ENCODE measurements around the gene SF3A2.

The SF3A2 gene

DNA sequence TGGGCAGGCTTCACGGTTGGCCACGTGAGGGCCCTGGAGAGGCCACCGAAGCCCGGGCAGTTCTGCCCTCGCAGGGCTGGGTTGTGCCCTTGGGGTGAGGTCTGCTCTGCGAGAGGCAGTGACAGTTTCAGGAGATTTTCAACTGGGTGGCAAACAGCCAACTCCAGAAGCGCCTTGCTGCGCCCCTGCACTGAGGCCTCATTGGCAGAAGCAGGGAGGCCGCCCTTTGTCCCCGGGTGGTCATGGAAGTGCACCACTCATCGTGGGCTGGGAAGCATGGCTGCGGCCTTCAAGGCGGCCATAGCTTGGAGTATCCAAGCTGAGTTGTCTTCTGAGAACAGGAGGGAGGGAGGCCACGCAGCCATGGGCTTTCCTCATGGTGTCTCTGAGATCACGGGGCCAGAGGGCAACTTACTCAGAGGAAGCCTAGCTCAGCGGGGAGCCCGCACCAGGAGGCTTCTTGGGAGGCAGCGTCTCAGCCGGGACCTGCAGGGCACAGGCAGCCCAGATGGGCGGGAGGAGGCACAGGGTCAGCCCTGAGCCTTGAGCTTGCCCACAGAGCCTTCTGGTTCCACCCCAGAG lies 15.3 kb upstream of the SF3A2 start:
- peak; percentile 25 for DNase-seq (ENCODE audit: low read depth)
- H3K4me3 ChIP-seq (ENCODE audit: low read depth, low read length), result no peak overlapping the region
- TF ChIP-seq MYC (IDR thresholded peaks at IDR 0.05; ENCODE audit: low read depth, low read length), result peak; percentile 7; the same call in 1 of the 2 replicates
- TF ChIP-seq, protein P1, sequence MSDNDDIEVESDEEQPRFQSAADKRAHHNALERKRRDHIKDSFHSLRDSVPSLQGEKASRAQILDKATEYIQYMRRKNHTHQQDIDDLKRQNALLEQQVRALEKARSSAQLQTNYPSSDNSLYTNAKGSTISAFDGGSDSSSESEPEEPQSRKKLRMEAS (IDR thresholded peaks at IDR 0.05; ENCODE audit: low read depth, low read length), result no peak

DNA sequence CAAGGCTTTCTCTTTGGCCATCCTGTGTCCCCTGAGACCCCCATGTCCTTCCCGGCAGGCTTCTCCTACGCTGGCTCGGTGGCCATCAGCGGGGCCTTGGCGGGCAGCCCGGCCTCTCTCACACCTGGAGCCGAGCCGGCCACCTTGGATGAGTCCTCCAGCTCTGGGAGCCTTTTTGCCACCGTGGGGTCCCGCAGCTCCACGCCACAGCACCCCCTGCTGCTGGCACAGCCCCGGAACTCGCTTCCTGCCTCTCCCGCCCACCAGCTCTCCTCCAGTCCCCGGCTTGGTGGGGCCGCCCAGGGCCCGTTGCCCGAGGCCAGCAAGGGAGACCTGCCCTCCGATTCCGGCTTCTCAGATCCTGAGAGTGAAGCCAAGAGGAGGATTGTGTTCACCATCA lies 14.7 kb upstream of the SF3A2 start:
- no peak overlapping the region for H3K4me3 ChIP-seq (ENCODE audit: low read depth, low read length)
- DNase-seq (ENCODE audit: low read depth), result no peak
- TF ChIP-seq POLR2A (IDR thresholded peaks at IDR 0.05; ENCODE audit: extremely low read depth, insufficient read length), result no peak
- TF ChIP-seq MYC (IDR thresholded peaks at IDR 0.05; ENCODE audit: low read depth, low read length), result no peak
- TF ChIP-seq, protein P1 (IDR thresholded peaks at IDR 0.05; ENCODE audit: low read depth, low read length), result no peak
- TF ChIP-seq, protein P2, sequence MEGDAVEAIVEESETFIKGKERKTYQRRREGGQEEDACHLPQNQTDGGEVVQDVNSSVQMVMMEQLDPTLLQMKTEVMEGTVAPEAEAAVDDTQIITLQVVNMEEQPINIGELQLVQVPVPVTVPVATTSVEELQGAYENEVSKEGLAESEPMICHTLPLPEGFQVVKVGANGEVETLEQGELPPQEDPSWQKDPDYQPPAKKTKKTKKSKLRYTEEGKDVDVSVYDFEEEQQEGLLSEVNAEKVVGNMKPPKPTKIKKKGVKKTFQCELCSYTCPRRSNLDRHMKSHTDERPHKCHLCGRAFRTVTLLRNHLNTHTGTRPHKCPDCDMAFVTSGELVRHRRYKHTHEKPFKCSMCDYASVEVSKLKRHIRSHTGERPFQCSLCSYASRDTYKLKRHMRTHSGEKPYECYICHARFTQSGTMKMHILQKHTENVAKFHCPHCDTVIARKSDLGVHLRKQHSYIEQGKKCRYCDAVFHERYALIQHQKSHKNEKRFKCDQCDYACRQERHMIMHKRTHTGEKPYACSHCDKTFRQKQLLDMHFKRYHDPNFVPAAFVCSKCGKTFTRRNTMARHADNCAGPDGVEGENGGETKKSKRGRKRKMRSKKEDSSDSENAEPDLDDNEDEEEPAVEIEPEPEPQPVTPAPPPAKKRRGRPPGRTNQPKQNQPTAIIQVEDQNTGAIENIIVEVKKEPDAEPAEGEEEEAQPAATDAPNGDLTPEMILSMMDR (IDR thresholded peaks at IDR 0.05; ENCODE audit: low read depth, low read length), result no peak

DNA sequence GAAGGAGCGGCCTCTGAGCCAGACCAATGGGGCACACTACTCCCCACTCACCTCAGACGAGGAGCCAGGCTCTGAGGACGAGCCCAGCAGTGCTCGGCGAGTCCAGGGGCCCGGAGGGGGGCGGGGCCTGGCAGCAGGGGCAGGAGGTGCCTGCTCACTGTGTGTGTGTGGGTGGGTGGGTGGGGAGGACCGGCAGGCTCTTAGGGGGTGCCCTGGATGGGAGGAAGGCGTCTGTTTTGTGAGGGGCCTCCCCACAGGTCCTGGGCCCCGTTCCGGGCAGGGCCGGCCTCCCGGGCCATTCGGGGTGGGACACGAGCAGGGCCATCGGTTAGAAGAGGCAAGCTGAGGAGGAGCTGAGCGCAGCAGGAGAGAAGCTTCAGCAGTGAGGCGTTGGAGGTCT lies 13.2 kb upstream of the SF3A2 start:
- TF ChIP-seq, protein P1 (IDR thresholded peaks at IDR 0.05; ENCODE audit: low read depth, low read length), result no peak
- TF ChIP-seq MYC (IDR thresholded peaks at IDR 0.05; ENCODE audit: low read depth, low read length), result no peak
- TF ChIP-seq, protein P2 (IDR thresholded peaks at IDR 0.05; ENCODE audit: low read depth, low read length), result no peak
- no peak for TF ChIP-seq POLR2A (IDR thresholded peaks at IDR 0.05; ENCODE audit: extremely low read depth, insufficient read length)
- DNase-seq (ENCODE audit: low read depth), result no peak
- no peak overlapping the region for H3K4me3 ChIP-seq (ENCODE audit: low read depth, low read length)

DNA sequence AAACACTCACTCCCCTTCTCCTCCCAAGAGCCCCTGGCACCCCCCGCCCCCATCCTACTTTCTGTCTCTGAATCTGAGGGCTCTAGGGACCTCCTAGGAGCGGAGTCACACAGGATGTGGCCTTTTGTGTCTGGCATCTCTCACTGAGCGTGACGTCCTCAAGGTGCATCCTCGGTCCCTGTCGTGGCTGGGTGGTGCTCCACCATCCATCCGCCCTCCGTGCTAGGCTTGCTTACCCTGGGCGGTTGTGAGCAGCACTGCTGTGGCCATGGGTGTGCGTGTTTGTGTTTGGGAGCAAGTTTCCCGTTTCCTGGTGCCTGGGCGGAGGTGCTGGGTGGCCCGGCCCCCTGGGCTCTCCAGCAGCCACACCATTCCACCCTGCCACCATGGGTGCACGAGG lies 12.7 kb upstream of the SF3A2 start:
- no peak for TF ChIP-seq POLR2A (IDR thresholded peaks at IDR 0.05; ENCODE audit: extremely low read depth, insufficient read length)
- TF ChIP-seq, protein P1 (IDR thresholded peaks at IDR 0.05; ENCODE audit: low read depth, low read length), result no peak
- TF ChIP-seq, protein P2 (IDR thresholded peaks at IDR 0.05; ENCODE audit: low read depth, low read length), result no peak
- no peak for TF ChIP-seq MYC (IDR thresholded peaks at IDR 0.05; ENCODE audit: low read depth, low read length)
- H3K4me3 ChIP-seq (ENCODE audit: low read depth, low read length), result no peak overlapping the region

DNA sequence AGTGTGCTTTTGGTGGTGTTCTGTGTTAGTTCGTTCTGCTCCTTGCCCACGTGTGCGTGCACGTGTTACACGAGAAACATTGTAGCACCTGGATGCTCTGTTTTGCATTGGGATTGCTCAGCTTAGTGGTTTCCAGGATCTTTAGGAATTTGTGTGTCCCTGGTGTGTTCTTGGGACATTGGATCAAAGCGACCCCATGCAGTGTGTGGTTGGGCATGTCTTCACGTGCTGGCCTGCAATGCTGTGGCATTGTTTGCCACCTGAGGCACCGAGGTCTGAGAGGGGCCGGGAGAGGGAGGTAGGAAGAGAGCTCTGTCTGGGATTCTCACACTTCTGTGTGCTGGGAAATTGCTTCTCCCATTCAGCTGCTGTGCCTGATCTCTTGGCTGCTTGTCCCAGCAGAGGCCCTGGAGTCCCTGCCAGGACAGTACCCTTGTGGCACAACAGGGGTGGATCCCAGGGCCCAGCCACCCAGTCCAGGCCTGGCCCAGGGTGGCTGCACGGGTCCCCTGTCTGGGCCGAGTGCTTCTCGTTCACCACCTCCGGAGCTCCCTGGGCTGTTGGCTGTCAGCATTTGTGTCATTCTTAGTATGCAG lies 11.8 kb upstream of the SF3A2 start:
- no peak for DNase-seq (ENCODE audit: low read depth)
- no peak overlapping the region for H3K4me3 ChIP-seq (ENCODE audit: low read depth, low read length)
- TF ChIP-seq, protein P2 (IDR thresholded peaks at IDR 0.05; ENCODE audit: low read depth, low read length), result no peak
- TF ChIP-seq MYC (IDR thresholded peaks at IDR 0.05; ENCODE audit: low read depth, low read length) (no peak), POLR2A (IDR thresholded peaks at IDR 0.05; ENCODE audit: extremely low read depth, insufficient read length) (no peak)
- TF ChIP-seq, protein P1 (IDR thresholded peaks at IDR 0.05; ENCODE audit: low read depth, low read length), result no peak

More for the DNA sequence above, 12.7 kb upstream of the SF3A2 start:
- peak; percentile 33 for DNase-seq (ENCODE audit: low read depth)

DNA sequence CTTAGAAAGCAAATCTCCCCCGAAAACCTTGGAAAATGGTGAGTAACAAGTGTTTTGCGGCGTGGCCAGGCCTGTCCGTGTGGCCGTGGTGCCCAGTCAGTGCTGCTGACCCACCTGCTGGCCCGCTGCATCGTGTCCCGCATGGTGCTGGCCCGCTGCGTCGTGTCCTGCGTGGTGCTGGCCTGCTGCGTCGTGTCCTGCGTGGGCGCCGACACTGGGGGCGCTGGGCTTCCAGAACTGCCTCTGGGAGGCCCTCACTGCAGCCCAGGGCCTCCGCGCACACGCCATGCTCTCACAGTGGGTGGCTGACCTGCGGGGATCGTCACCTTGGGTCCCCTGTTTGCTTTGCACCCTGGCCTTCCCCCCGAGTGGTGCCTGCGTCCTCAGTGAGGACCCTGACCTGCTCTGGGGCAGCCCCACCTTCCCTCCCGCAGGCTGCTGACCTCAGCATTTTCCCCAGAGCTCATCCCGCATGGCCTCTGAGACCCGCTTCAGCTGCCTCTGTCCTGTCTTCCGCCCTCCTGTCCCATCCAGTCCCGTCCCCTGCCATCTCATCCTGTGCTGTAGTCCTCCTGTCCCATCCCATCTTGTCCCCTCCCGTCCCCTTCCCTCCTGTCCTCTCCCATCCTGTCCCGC lies 11.1 kb upstream of the SF3A2 start:
- no peak for DNase-seq (ENCODE audit: low read depth)
- TF ChIP-seq POLR2A (IDR thresholded peaks at IDR 0.05; ENCODE audit: extremely low read depth, insufficient read length) (no peak), MYC (IDR thresholded peaks at IDR 0.05; ENCODE audit: low read depth, low read length) (no peak)
- TF ChIP-seq, protein P1 (IDR thresholded peaks at IDR 0.05; ENCODE audit: low read depth, low read length), result 0 out of 2 replicates have a peak, but pooled peaks have one; percentile 8
- peak overlapping the region; percentile 48 for H3K4me3 ChIP-seq (ENCODE audit: low read depth, low read length)
